Nucleus accumbens (tissue), 56 donors: ENCODE data around the gene DAP.

Experiments used
- DNase-seq, 56 donors: peaks; one replicate each; lab custom pipeline; 2025; lab: John Stamatoyannopoulos, UW

Gene DAP

GRCh38 chr5:10661401-10661800, 99.6 kb downstream of the DAP start:
- no peak for DNase-seq

- DNase-seq: no peak
These were observed 100.2 kb downstream of the DAP start for GRCh38 chr5:10660720-10661387.

GRCh38 chr5:10660135-10660534, 100.9 kb downstream of the DAP start:
- no peak for DNase-seq

- no peak for DNase-seq
These were observed 102.8 kb downstream of the DAP start for GRCh38 chr5:10658265-10658664.

- peak in 1 of 56 donors; percentile 27 for DNase-seq
These were observed 104.8 kb downstream of the DAP start for GRCh38 chr5:10655972-10656830.

GRCh38 chr5:10655161-10655971, 105.7 kb downstream of the DAP start:
- DNase-seq: no peak

- DNase-seq: no peak
These were observed 106.5 kb downstream of the DAP start for GRCh38 chr5:10654566-10654965.

GRCh38 chr5:10653751-10654400, 107.2 kb downstream of the DAP start:
- DNase-seq: no peak

- DNase-seq: no peak
These were observed 108.0 kb downstream of the DAP start for GRCh38 chr5:10653043-10653442.

- DNase-seq: no peak
These were observed 108.4 kb downstream of the DAP start for GRCh38 chr5:10652606-10653005.

GRCh38 chr5:10652151-10652550, 108.9 kb downstream of the DAP start:
- no peak for DNase-seq

- DNase-seq: no peak
These were observed 111.2 kb downstream of the DAP start for GRCh38 chr5:10649666-10650380.

GRCh38 chr5:10648806-10649665, 112.0 kb downstream of the DAP start:
- no peak for DNase-seq

GRCh38 chr5:10647640-10648039, 113.4 kb downstream of the DAP start:
- DNase-seq: no peak

- DNase-seq: no peak
These were observed 115.4 kb downstream of the DAP start for GRCh38 chr5:10645671-10646070.

- no peak for DNase-seq
These were observed 115.9 kb downstream of the DAP start for GRCh38 chr5:10645146-10645545.

GRCh38 chr5:10644192-10644591, 116.8 kb downstream of the DAP start:
- DNase-seq: peak in 3 of 56 donors; percentile 3 to 23 (median 8)

GRCh38 chr5:10642367-10642766, 118.7 kb downstream of the DAP start:
- DNase-seq: no peak

- DNase-seq: no peak
These were observed 121.1 kb downstream of the DAP start for GRCh38 chr5:10639846-10640368.
